ENCODE results near the gene RCOR1. TPM values are rescaled to one million over a fixed set of nuclear protein-coding genes. Genes with fewer than 3 reads are reported as not detected.
A peak's percentile ranks its signal among the peaks of the same experiment; 100 is the strongest.

RCOR1 gene
- total and polyA plus RNA-seq, 2 of the 8 experiments (the other 6 are each of a cell fraction or from before 2014, with no cell fraction given) = 12.3 to 26.3 TPM

DNA sequence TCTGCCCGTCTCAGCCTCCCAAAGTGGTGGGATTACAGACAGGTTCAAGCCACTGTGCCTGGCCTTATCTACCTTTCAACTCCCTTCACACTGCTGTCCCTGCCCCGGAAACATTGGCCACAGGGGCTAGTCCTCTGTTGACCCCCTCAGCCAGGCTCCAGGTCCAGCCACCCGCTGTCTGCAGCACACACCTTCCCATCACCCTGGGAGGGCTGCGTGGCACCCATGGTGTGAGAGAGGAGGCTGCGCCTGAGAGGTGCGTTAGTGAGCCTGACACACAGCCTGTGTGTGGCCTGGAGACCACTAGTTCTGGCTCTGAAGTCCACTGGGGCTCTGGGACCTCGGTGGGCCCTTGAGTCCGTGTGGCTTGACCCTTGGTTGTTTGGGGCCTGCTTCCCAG lies 156.4 kb downstream of the RCOR1 start:
- no peak overlapping the region for H3K56ac ChIP-seq (replicated peaks; ENCODE audit: insufficient read length, low read depth, low read length)
- DNase-seq (ENCODE audit: low read depth in 1 of 2, low spot score in 2 of 2) (no peak), FAIRE-seq (no peak)
- H2BK20ac ChIP-seq (ENCODE audit: low read length) = no peak overlapping the region
- H3K79me1 ChIP-seq (ENCODE audit: low read depth, low read length) = no peaks in the 10 kb centered on the region
- H2AFZ ChIP-seq (ENCODE audit: low read length) = no peak overlapping the region
- TF ChIP-seq SP4 (IDR thresholded peaks at IDR 0.05; ENCODE audit: low read length) = no peak
- TF ChIP-seq, protein P1, sequence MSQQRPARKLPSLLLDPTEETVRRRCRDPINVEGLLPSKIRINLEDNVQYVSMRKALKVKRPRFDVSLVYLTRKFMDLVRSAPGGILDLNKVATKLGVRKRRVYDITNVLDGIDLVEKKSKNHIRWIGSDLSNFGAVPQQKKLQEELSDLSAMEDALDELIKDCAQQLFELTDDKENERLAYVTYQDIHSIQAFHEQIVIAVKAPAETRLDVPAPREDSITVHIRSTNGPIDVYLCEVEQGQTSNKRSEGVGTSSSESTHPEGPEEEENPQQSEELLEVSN (IDR thresholded peaks at IDR 0.05) = no peak
- no peak overlapping the region for H3K9ac ChIP-seq (replicated peaks in 1 of 4; ENCODE audit: extremely low read depth in 1 of 4, low read depth in 3 of 4, low read length in 3 of 4)
- 91% methylated on average over 8 of the region's 8 CpGs; no CpG with 5 or more reads in 1 of the 2 experiments for WGBS, 2 experiments (ENCODE audit: extremely low coverage in 1 of 2, insufficient coverage in 1 of 2, insufficient read length in 1 of 2, insufficient replicate concordance in 2 of 2, low coverage in 1 of 2, low lambda C conversion rate in 2 of 2, missing lambda C conversion rate in 1 of 2)
- POLR2A ChIA-PET (ENCODE audit: partially characterized antibody) = interaction anchor here (1.2 kb wide), 2 partner anchors 9 to 194 kb away, joined by 3 read pairs; no protein-coding TSS in a partner anchor
- CTCF ChIA-PET (ENCODE audit: partially characterized antibody) = interaction anchor here (0.5 to 2.5 kb wide), 6 partner anchors 12 to 229 kb away, joined by 3 to 15 read pairs (median 4); no protein-coding TSS in a partner anchor
- H4K91ac ChIP-seq (replicated peaks; ENCODE audit: insufficient read length, low read length) = no peak overlapping the region
- H2BK15ac ChIP-seq (ENCODE audit: low read length) = peak overlapping the region; percentile 88; the same call in 1 of the 2 replicates
- no peaks in the 10 kb centered on the region for H3K27me3 ChIP-seq (replicated peaks in 1 of 4; ENCODE audit: control insufficient read depth in 3 of 4, extremely low read depth in 1 of 4, insufficient read depth in 3 of 4, low read length in 3 of 4)
- H3K18ac ChIP-seq (ENCODE audit: extremely low read depth, low read length) = no peak overlapping the region; the same call in none of the 2 replicates
- no peak overlapping the region for H3K27ac ChIP-seq (ENCODE audit: low read depth, low read length)
- no peaks in the 10 kb centered on the region for H3K23me2 ChIP-seq (ENCODE audit: low read depth, low read length)
- H3K9me3 ChIP-seq (ENCODE audit: insufficient read depth in 2 of 2, low read depth in 1 of 2, low read length in 1 of 2) = no peaks in the 10 kb centered on the region
- no peak overlapping the region for H3K4ac ChIP-seq (replicated peaks; ENCODE audit: insufficient read length, low read depth, low read length)
- no peaks in the 10 kb centered on the region for H3K79me2 ChIP-seq (ENCODE audit: control insufficient read depth in 1 of 2, insufficient read depth in 2 of 2, low read length in 2 of 2)
- no peaks in the 10 kb centered on the region for H3K36me3 ChIP-seq (ENCODE audit: control insufficient read depth in 2 of 4, insufficient read depth in 4 of 4, low read length in 3 of 4)
- H3K23ac ChIP-seq (ENCODE audit: insufficient read length) = no peak overlapping the region
- no peak overlapping the region for H2BK5ac ChIP-seq (ENCODE audit: low read depth, low read length)
- H3K14ac ChIP-seq (ENCODE audit: insufficient read length) = no peak overlapping the region
- H3K4me2 ChIP-seq (ENCODE audit: insufficient read depth in 1 of 2, low read depth in 2 of 2, low read length in 2 of 2) = no peak overlapping the region
- H3K4me3 ChIP-seq (ENCODE audit: extremely low read depth in 1 of 4, insufficient read depth in 2 of 4, low read depth in 3 of 4, low read length in 4 of 4) = no peak overlapping the region
- peak overlapping the region; percentile 57; the same call in 1 of the 2 replicates for H4K8ac ChIP-seq (ENCODE audit: extremely low read depth, insufficient read depth, low read length)
- H4K20me1 ChIP-seq (replicated peaks in 1 of 2; ENCODE audit: control insufficient read depth in 1 of 2, insufficient read depth in 2 of 2, low read length in 2 of 2) = peaks cover 0 to 2% of the 10 kb centered on the region in 2 experiments
- peaks cover 0 to 9% (median 2%) of the 10 kb centered on the region in 4 experiments; a peak in 5 of 7 replicates for H3K4me1 ChIP-seq (replicated peaks in 1 of 4; ENCODE audit: control insufficient read depth in 3 of 4, insufficient read depth in 4 of 4, low read length in 3 of 4)
- no peak overlapping the region for H2BK12ac ChIP-seq (ENCODE audit: low read depth, low read length)
- H2AK5ac ChIP-seq (ENCODE audit: low read depth, low read length) = no peak overlapping the region
- H2BK120ac ChIP-seq (replicated peaks; ENCODE audit: low read depth, low read length) = no peak overlapping the region
- H4K5ac ChIP-seq (ENCODE audit: insufficient read length, low read depth, low read length) = no peak overlapping the region
